Activated CD4-positive, alpha-beta T cell treated with anti-CD3 and anti-CD28 coated beads for 36 hours (primary cell): ENCODE measurements around the gene ACER1. TPM values are rescaled to one million over a fixed set of nuclear protein-coding genes. Genes with fewer than 3 reads are reported as not detected.

Experiments used
- total RNA-seq, 2 experiments: library from RNA; stranded (reverse); gene quantifications; one replicate each; pipeline ENCODE4 v1.2.3, GENCODE V29; 2021

ACER1 gene
- total RNA-seq, 2 experiments from 2014 or later = not detected

Other genes with a start within 250 kb of the ACER1 start
- gene RFX2, start 223.1 kb downstream of the ACER1 start, total RNA-seq = 1 to 10 TPM; 8.6 to 8.9 TPM
- not detected for gene ACSBG2, start 197.9 kb downstream of the ACER1 start, total RNA-seq
- 10 to 100 TPM; 45.0 to 46.6 TPM for gene MLLT1, start 53.6 kb downstream of the ACER1 start, total RNA-seq
- 100 to 1,000 TPM; 197 to 245 TPM for gene CLPP, start 27.9 kb upstream of the ACER1 start, total RNA-seq
- gene ALKBH7, start 39.2 kb upstream of the ACER1 start, total RNA-seq = 10 to 100 TPM; 22.8 to 44.7 TPM
- gene PSPN, start 42.3 kb upstream of the ACER1 start, total RNA-seq = 1 to 10 TPM; 1.4 to 1.8 TPM
- 10 to 100 TPM; 60.9 to 78.5 TPM for gene GTF2F1, start 59.6 kb upstream of the ACER1 start, total RNA-seq
- gene KHSRP, start 91.2 kb upstream of the ACER1 start, total RNA-seq = 100 to 1,000 TPM; 363 to 380 TPM
- gene SLC25A41, start 100.2 kb upstream of the ACER1 start, total RNA-seq = under 1 TPM; 0.46 to 0.64 TPM
- gene SLC25A23, start 126.2 kb upstream of the ACER1 start, total RNA-seq = 10 to 100 TPM; 18.6 to 19.2 TPM
- gene CRB3, start 130.7 kb upstream of the ACER1 start, total RNA-seq = 1 to 10 TPM; 1.2 to 1.8 TPM
- gene DENND1C, start 148.2 kb upstream of the ACER1 start, total RNA-seq = 10 to 100 TPM; 49.5 to 56.3 TPM
- gene TUBB4A, start 168.7 kb upstream of the ACER1 start, total RNA-seq = 1 to 10 TPM; 4.8 to 5.1 TPM
- under 1 TPM; 0.49 to 0.57 TPM for gene TNFSF9, start 197.4 kb upstream of the ACER1 start, total RNA-seq